Measurements from ENCODE around the gene VWDE.
"Not testable (repeated sequence)": the region's sequence is repeated elsewhere in the genome, so short reads cannot be mapped to it uniquely, and the experiment has no call there.

The VWDE gene

GRCh38 chr7:12403287-12404181, at the start of gene VWDE:
Gene VWDE, minus strand, starts transcription at chr7:12403865. Its CDS starts 149 bp downstream, at chr7:12403716.
- DNase-seq, result no peak

- DNase-seq, result not testable (repeated sequence)
These were observed 49.5 kb upstream of the VWDE start for GRCh38 chr7:12453136-12453535.

GRCh38 chr7:12450615-12451014, 47.0 kb upstream of the VWDE start:
- no peak for DNase-seq

- DNase-seq, result no peak
These were observed 41.1 kb upstream of the VWDE start for GRCh38 chr7:12444785-12445184.

GRCh38 chr7:12440229-12440628, 36.6 kb upstream of the VWDE start:
- DNase-seq, result no peak

GRCh38 chr7:12436896-12437535, 33.4 kb upstream of the VWDE start:
- DNase-seq, result peak in 1 of 2 donors; percentile 17

- DNase-seq, result no peak
These were observed 32.5 kb upstream of the VWDE start for GRCh38 chr7:12436126-12436525.

GRCh38 chr7:12434012-12434642, 30.5 kb upstream of the VWDE start:
- DNase-seq, result no peak

DNA sequence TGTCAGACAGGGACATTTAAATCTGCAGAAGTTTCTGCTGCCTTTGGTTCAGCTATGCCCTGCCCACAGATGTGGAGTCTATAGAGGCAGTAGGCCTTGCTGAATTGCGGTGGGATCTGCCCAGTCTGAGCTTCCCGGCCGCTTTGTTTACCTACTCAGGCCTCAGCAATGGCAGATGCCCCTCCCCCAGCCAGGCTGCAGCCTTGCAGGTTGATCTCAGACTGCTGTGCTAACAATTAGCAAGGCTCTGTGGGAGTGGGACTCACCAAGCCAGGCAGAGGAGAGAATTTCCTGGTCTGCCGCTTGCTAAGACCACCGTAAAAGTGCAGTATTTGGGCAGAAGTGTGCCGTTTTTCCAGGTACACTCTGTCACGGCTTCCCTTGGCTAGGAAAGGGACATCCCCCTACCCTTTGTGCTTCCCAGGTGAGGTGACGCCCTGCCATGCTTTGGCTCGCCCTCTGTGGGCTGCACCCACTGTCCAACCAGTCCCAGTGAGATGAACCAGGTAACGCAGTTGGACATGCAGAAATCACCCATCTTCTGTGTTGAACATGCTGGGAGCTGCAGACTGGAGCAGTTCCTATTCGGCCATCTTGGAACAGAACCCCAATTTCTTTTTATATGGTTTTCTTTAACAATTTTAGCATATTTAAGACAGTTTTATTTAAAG, 28.4 kb upstream of the VWDE start:
- no peak for DNase-seq

- DNase-seq, result no peak
These were observed 21.6 kb upstream of the VWDE start for GRCh38 chr7:12425311-12425710.

DNA sequence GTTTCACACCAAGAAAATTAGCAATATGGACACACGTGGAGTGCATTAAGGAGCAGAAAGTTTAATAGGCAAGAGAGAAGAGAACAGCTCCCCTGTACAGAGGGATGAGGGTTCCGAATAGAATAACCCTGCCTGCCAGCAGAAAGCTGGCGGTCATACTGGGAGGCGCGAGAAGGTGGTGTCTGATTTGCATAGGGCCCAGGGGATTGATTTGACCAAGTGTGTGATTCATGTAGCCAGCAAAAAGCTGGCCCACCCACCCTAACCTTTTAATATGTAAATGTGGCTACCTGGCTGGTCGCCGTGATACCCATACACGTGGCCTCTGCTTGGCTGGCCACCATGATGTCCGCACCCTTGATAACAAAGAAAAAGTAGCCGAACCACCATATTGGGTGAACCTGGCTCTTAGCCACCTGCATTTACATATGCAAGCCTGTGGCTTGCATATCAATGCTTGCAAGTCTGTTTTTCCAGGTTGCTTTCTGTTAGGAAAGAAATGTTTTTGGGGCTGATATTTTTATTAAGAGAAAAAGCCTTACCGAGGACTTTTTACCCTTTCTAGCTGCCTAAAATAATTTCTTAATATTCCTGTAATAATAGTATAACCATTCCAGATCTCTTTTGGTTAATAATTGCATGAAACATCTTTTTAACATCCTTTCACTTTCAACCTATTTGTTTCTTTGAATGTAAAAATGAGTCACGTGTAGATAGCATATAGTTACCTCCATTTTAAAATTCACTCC, 20.5 kb upstream of the VWDE start:
- no peak for DNase-seq

DNA sequence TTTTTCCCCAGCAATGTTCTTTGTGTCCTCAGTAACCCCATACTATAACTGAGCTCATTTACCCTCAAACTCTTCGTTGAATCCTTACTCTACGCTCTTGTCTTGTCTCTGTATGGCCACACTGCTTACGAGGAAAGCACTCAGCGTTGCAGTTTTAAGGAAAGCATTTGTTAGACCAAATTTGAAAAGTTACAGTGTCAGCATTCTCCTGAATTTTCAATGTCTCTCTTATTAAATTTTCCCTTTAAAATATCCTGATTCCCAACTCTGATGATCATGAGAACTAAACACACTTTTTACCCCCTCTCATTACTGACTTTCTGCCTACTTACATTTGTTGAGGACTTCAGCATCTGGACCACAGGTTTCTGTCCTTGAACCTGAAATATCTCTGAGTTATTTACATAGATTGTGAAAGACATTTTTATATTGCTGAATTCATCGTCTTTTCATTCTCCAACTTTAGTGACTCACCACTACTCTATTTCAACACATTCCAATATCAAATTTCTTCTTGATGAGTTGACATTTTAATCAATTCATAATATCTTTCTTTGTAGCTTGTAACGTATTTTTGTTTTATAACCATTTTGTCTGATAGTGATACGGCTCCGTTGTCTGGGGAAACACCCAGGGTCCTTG, 19.8 kb upstream of the VWDE start:
- no peak for DNase-seq

DNA sequence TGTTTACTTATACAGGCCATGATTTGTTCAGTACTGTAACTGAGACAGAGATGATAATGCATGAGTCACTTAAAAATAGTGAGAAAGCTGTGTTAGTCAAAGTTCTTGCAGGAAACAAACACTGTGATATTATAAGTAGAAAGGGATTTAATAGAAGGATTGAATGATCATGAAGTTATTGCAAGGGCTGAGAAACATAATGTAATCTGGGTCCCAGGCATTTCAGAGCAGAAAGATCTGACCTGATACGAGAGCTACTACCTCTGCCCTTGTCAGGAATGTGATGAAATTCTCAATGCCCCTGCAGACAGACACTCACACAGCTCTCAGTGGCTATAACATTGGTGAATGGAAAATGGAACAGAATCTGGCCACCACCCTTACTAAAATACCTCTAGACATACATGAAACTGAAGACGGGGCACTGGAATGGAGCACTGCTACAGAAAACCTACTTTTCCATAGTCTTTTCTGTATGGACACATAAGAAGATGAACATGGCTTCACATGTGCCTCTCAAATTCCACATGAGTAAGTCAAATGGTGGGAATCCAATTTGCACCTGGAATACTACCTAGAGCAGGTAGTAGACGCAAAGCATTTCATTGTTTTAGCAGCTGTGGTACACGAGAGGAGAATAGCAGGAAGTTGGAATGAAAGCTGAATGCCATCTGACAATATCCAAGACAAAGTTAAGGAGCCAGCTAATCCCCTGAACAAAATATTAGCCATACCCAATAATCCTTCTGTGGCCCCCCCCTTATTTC, 19.1 kb upstream of the VWDE start:
- DNase-seq, result no peak

- no peak for DNase-seq
These were observed 14.8 kb upstream of the VWDE start for GRCh38 chr7:12418452-12418851.

GRCh38 chr7:12415072-12415471, 11.4 kb upstream of the VWDE start:
- no peak for DNase-seq

DNA sequence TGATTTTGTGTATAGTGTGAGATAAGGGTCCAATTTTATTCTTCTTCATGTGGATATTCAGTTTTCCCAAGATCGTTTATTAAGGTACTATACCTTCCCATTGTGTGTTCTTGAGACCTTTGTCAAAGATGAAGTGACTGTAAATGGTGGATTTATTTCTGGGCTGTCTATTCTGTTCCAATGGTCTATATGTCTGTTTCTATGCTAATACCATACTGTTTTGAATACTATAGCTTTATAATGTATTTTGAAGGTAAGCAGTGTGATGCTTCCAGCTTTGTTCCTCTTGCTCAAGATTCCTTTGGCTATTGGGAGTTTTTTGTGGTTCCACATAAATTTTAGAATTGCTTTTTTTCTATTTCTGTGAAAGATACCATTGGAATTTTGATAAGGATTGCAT, 8.7 kb upstream of the VWDE start:
- no peak for DNase-seq

DNA sequence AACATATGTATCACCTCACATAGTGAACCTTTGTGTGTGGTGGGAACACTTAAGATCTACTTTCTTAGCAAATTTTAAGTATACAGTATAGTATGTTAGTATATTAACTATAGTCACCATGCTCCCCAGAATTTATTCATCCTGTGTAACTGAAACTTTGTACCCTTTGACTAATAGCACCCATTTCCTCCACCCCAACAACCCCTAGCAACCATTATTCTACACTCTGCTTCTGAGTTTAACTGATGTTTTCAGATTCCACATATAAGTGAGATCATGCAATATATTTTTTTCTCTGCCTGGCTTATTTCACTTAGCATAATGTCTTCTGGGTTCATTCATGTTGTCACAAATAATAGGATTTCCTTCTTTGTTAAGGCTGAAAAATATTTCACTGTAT, 6.9 kb upstream of the VWDE start:
- DNase-seq, result no peak

- DNase-seq, result no peak
These were observed 5.5 kb upstream of the VWDE start for GRCh38 chr7:12409097-12409711.

DNA sequence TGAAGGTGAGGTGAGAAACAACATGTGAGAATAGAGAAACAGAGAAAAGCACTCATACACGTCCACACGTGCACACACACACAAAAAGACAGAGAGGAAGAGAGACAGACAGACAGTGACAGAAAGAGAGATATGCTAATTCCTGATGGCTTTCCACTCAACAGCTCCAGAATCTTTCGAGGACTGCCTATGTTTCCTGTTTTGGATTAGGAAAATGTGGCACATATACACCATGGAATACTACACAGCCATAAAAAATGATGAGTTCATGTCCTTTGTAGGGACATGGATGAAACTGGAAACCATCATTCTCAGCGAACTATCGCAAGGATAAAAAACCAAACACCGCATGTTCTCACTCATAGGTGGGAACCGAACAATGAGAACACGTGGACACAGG, 4.0 kb upstream of the VWDE start:
- DNase-seq, result not testable (repeated sequence)

DNA sequence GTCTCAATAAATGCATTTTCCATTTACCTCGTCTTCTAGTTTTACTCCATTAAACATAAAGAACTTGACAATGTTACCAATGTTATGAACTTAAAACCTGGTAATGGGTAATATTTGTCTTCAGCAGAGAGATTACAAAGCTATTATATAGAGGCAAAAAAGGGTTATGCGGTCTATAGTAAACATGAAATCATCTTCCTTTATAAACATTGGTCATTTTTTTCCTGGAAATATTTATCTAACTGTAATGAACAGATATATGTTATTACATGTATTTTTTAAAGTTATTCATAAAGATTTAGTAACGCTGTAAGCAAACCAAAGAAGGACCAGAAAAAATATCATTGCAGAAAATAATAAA, 1.3 kb downstream of the VWDE start:
- DNase-seq, result no peak
